Parathyroid adenoma (tissue), 2 donors: Measurements from ENCODE around the gene NOC3L.

Experiments
- H2AFZ ChIP-seq: fragments of 300-600 bp; sonication (generic); one replicate; pipeline ENCODE4 v1.7.0; 2017; ENCODE audit warnings: antibody characterized with exemption, mild to moderate bottlenecking
- H3K27ac ChIP-seq: fragments of 300-600 bp; sonication (generic); one replicate; pipeline ENCODE4 v1.7.0; 2017
- H3K27me3 ChIP-seq: fragments of 300-600 bp; sonication (generic); one replicate; pipeline ENCODE4 v1.7.0; 2017; ENCODE audit warnings: low read length; ENCODE audit not compliant: control insufficient read depth, insufficient read depth
- H3K36me3 ChIP-seq: fragments of 300-600 bp; sonication (generic); one replicate; pipeline ENCODE4 v1.7.0; 2017; ENCODE audit warnings: low read length; ENCODE audit not compliant: control insufficient read depth, insufficient read depth
- H3K4me1 ChIP-seq: fragments of 300-600 bp; sonication (generic); one replicate; pipeline ENCODE4 v1.7.0; 2017; ENCODE audit warnings: control low read depth
- H3K4me2 ChIP-seq: fragments of 300-600 bp; sonication (generic); one replicate; pipeline ENCODE4 v1.7.0; 2017; ENCODE audit warnings: low read length
- H3K4me3 ChIP-seq: fragments of 300-600 bp; sonication (generic); one replicate; pipeline ENCODE4 v1.7.0; 2017; ENCODE audit warnings: low read depth, low read length
- H3K79me2 ChIP-seq: fragments of 300-600 bp; sonication (generic); one replicate; pipeline ENCODE4 v1.7.0; 2017; ENCODE audit warnings: control low read depth
- H3K9ac ChIP-seq: fragments of 300-600 bp; sonication (generic); one replicate; pipeline ENCODE4 v1.7.0; 2017; ENCODE audit warnings: mild to moderate bottlenecking
- H3K9me3 ChIP-seq: fragments of 300-600 bp; sonication (generic); one replicate; pipeline ENCODE4 v1.7.0; 2017; ENCODE audit warnings: low read length; ENCODE audit not compliant: control insufficient read depth
- CTCF ChIP-seq: fragments of 300-600 bp; sonication (generic); IDR thresholded peaks from one replicate; pipeline ENCODE4 v1.7.0; 2017; ENCODE audit warnings: antibody characterized with exemption, mild to moderate bottlenecking
- donor health status: primary hyperparathyroidism.

NOC3L gene

GRCh38 chr10:94315024-94315451 is 47.7 kb downstream of the NOC3L start:
- Histone ChIP-seq H2AFZ (no peak overlapping the region), H3K79me2 (no peaks in the 10 kb centered on the region), H3K4me3 (no peak overlapping the region), H3K36me3 (no peaks in the 10 kb centered on the region), H3K4me1 (no peaks in the 10 kb centered on the region), H3K9me3 (no peaks in the 10 kb centered on the region), H3K27ac (no peak overlapping the region), H3K4me2 (no peak overlapping the region), H3K27me3 (no peaks in the 10 kb centered on the region), H3K9ac (no peak overlapping the region)
- TF ChIP-seq CTCF = no peak

GRCh38 chr10:94310369-94310768 is 52.4 kb downstream of the NOC3L start:
- no peaks in the 10 kb centered on the region for H3K9me3 ChIP-seq
- no peaks in the 10 kb centered on the region for H3K27me3 ChIP-seq
- H3K36me3 ChIP-seq = no peaks in the 10 kb centered on the region
- H3K4me2 ChIP-seq = no peak overlapping the region
- no peak for TF ChIP-seq CTCF
- no peak overlapping the region for H3K27ac ChIP-seq
- no peaks in the 10 kb centered on the region for H3K79me2 ChIP-seq
- H2AFZ ChIP-seq = no peak overlapping the region
- H3K4me1 ChIP-seq = no peaks in the 10 kb centered on the region
- H3K9ac ChIP-seq = no peak overlapping the region
- no peak overlapping the region for H3K4me3 ChIP-seq

GRCh38 chr10:94308866-94309265 is 53.9 kb downstream of the NOC3L start:
- H3K4me3 ChIP-seq = no peak overlapping the region
- no peak overlapping the region for H2AFZ ChIP-seq
- no peaks in the 10 kb centered on the region for H3K27me3 ChIP-seq
- no peaks in the 10 kb centered on the region for H3K9me3 ChIP-seq
- H3K36me3 ChIP-seq = no peaks in the 10 kb centered on the region
- no peaks in the 10 kb centered on the region for H3K79me2 ChIP-seq
- no peaks in the 10 kb centered on the region for H3K4me1 ChIP-seq
- no peak for TF ChIP-seq CTCF
- no peak overlapping the region for H3K27ac ChIP-seq
- no peak overlapping the region for H3K4me2 ChIP-seq
- H3K9ac ChIP-seq = no peak overlapping the region

GRCh38 chr10:94307046-94307615 is 55.6 kb downstream of the NOC3L start:
- no peaks in the 10 kb centered on the region for H3K27me3 ChIP-seq
- no peak overlapping the region for H3K4me3 ChIP-seq
- no peak overlapping the region for H3K4me2 ChIP-seq
- H3K9me3 ChIP-seq = no peaks in the 10 kb centered on the region
- H3K9ac ChIP-seq = no peak overlapping the region
- no peaks in the 10 kb centered on the region for H3K4me1 ChIP-seq
- H3K36me3 ChIP-seq = no peaks in the 10 kb centered on the region
- H3K79me2 ChIP-seq = no peaks in the 10 kb centered on the region
- no peak for TF ChIP-seq CTCF
- H3K27ac ChIP-seq = no peak overlapping the region
- H2AFZ ChIP-seq = no peak overlapping the region

GRCh38 chr10:94303929-94304328 is 58.8 kb downstream of the NOC3L start:
- Histone ChIP-seq H3K9me3 (no peaks in the 10 kb centered on the region), H3K27me3 (no peaks in the 10 kb centered on the region), H3K79me2 (no peaks in the 10 kb centered on the region), H2AFZ (no peak overlapping the region), H3K4me1 (no peaks in the 10 kb centered on the region), H3K36me3 (no peaks in the 10 kb centered on the region), H3K4me3 (no peak overlapping the region), H3K9ac (no peak overlapping the region), H3K27ac (no peak overlapping the region), H3K4me2 (no peak overlapping the region)
- TF ChIP-seq CTCF = no peak
